NT2/D1 (cell line): ENCODE results near the gene PGPEP1.

Experiments used
- DNase-seq: peaks from one replicate; pipeline ENCODE4 v3.0.0-alpha.2; 2011; ENCODE audit warnings: low read depth, low spot score
- H3K27me3 ChIP-seq: 2 replicates; pipeline ENCODE4 v1.6.0; 2011; ENCODE audit warnings: mild to moderate bottlenecking; ENCODE audit not compliant: insufficient read length, insufficient read depth
- H3K36me3 ChIP-seq: 2 replicates; pipeline ENCODE4 v1.6.1; 2011; ENCODE audit warnings: mild to moderate bottlenecking, low read length, mixed read lengths; ENCODE audit not compliant: insufficient read depth, insufficient read length
- H3K4me1 ChIP-seq: 2 replicates; pipeline ENCODE4 v1.5.1; 2011; ENCODE audit not compliant: insufficient read depth, insufficient read length
- H3K4me3 ChIP-seq: 2 replicates; pipeline ENCODE4 v1.5.1; 2011; ENCODE audit warnings: low read depth; ENCODE audit not compliant: insufficient read length
- H3K9ac ChIP-seq: 2 replicates; pipeline ENCODE4 v1.6.0; 2011; ENCODE audit warnings: low read depth; ENCODE audit not compliant: insufficient read length
- H3K9me3 ChIP-seq: 2 replicates; pipeline ENCODE4 v1.5.1; 2011; ENCODE audit warnings: mild to moderate bottlenecking, low read length; ENCODE audit not compliant: insufficient read depth
- SUZ12 ChIP-seq: IDR thresholded peaks from 2 replicates; pipeline ENCODE4 v1.6.1; 2011; ENCODE audit not compliant: insufficient read length, insufficient read depth; ENCODE audit errors: extremely low read depth
- YY1 ChIP-seq: IDR thresholded peaks from 2 replicates; pipeline ENCODE4 v1.6.1; 2011; ENCODE audit not compliant: insufficient read length, insufficient read depth
- ZNF274 ChIP-seq: IDR thresholded peaks from 2 replicates; pipeline ENCODE4 v1.6.1; 2011; ENCODE audit warnings: mild to moderate bottlenecking, low read depth, low read length

The PGPEP1 gene

DNA sequence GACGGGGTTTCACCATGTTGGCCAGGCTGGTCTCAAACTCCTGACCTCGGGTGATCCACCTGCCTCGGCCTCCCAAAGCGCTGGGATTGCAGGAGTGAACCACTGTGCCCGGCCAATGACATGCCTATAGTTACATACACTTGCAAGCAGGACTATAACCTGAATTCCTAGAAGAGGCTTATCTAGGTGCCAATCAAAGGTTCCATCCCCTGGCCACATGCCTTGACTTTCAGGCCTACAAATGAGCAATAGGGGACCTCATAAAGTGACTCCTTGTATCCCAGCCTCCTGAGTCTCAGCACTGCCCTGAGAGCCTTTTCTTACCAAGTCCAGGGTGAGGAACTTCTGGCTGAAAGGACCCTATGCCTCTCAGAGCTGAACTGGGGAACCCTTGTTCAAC, 13.6 kb upstream of the PGPEP1 start:
- no peak for DNase-seq
- no peak for TF ChIP-seq ZNF274
- no peak for TF ChIP-seq YY1
- no peak for TF ChIP-seq SUZ12
- Histone ChIP-seq H3K4me1 (peaks cover 8% of the 10 kb centered on the region), H3K9ac (no peak overlapping the region), H3K36me3 (no peaks in the 10 kb centered on the region), H3K27me3 (no peaks in the 10 kb centered on the region), H3K4me3 (no peak overlapping the region), H3K9me3 (no peaks in the 10 kb centered on the region)

DNA sequence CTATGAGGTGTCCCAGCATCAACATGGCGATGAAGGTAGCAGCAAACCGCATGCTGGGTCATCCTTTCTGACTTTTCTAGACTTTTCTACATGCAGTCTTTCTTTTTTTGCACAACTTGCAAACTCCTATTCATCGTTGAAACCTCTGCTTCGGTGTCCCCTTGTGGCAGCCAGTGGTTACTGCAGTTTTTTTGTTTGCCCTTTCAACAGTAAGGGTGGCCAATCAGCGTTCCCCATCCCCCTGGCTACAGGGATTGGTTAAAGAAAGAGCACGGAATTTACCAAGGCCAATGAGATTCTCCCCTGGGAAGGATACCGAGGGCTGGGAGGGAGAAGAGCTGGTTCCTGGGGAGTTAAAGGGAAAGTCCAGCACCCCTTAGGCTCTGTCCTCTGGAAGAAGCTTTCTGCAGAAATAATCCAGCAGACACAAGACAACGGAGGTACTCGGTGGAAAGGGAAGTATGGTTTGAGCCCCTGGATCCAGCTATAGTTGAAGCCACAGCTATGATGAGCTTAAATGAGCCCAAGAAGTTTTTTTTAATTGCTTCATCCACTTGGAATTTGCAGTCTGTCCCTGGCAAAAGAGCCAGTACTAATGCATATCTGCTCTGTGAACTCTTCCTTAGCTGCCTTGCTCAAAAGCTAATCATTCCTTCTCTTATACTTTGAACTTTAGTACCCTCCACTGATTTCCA, 11.9 kb upstream of the PGPEP1 start:
- Histone ChIP-seq H3K4me3 (peak overlapping the region; percentile 29), H3K9ac (peak overlapping the region; percentile 71), H3K36me3 (no peaks in the 10 kb centered on the region), H3K27me3 (no peaks in the 10 kb centered on the region), H3K9me3 (no peaks in the 10 kb centered on the region), H3K4me1 (peaks cover 8% of the 10 kb centered on the region)
- peak; percentile 95 for DNase-seq
- TF ChIP-seq SUZ12 (no peak), YY1 (no peak), ZNF274 (no peak)

DNA sequence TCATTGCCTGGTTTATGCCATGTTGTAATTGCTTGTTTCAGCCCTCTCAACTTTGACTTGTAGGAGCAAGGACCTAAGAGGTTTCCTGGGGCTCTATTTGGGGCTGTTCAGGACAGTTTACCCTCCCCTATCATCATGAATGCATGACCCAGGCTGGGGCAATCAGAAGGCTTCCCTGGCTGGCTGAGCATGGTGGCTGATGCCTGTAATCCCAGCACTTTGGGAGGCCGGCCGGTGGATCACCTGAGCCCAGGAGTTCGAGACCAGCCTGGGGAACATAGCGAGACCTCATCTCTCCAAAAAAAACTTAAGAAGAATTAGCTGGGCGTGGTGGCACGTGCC, 11.4 kb upstream of the PGPEP1 start:
- Histone ChIP-seq H3K27me3 (no peaks in the 10 kb centered on the region), H3K9me3 (no peaks in the 10 kb centered on the region), H3K4me3 (peak overlapping the region; percentile 29), H3K36me3 (no peaks in the 10 kb centered on the region), H3K4me1 (peaks cover 8% of the 10 kb centered on the region), H3K9ac (peak overlapping the region; percentile 71)
- TF ChIP-seq YY1 (no peak), ZNF274 (no peak), SUZ12 (no peak)
- no peak for DNase-seq

DNA sequence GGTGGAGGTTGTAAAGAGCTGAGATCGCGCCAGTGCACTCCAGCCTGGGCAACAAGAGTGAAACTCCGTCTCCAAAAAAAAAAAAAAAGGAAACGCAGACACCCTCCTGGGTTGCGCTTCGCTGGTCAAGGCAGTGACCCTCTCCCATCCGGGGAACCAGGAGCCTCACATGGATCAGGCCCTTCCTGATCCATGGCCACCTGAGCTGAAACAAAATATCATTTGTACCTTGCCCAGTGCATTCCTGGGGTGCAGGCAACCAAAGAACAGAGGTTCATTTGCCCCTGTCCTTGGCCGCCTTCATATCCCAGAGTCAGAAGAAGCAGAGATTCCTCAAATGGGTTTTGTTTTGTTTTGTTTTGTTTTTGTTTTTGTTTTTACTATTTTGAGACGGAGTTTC, 9.5 kb upstream of the PGPEP1 start:
- no peak for DNase-seq
- no peaks in the 10 kb centered on the region for H3K9me3 ChIP-seq
- TF ChIP-seq SUZ12 (no peak), YY1 (no peak), ZNF274 (no peak)
- H3K36me3 ChIP-seq: peaks cover 2% of the 10 kb centered on the region
- H3K9ac ChIP-seq: no peak overlapping the region
- peaks cover 13% of the 10 kb centered on the region for H3K4me1 ChIP-seq
- H3K27me3 ChIP-seq: no peaks in the 10 kb centered on the region
- H3K4me3 ChIP-seq: no peak overlapping the region

- H3K9ac ChIP-seq: peak overlapping the region; percentile 6
- H3K36me3 ChIP-seq: peaks cover 2% of the 10 kb centered on the region
- H3K4me1 ChIP-seq: peaks cover 13% of the 10 kb centered on the region
- H3K27me3 ChIP-seq: no peaks in the 10 kb centered on the region
- TF ChIP-seq ZNF274 (no peak), SUZ12 (no peak), YY1 (no peak)
- H3K4me3 ChIP-seq: no peak overlapping the region
- no peaks in the 10 kb centered on the region for H3K9me3 ChIP-seq
- DNase-seq: no peak
Observed at GRCh38 chr19:18332917-18333530, 7.4 kb upstream of the PGPEP1 start.

- peaks cover 2% of the 10 kb centered on the region for H3K36me3 ChIP-seq
- peaks cover 13% of the 10 kb centered on the region for H3K4me1 ChIP-seq
- no peaks in the 10 kb centered on the region for H3K27me3 ChIP-seq
- TF ChIP-seq SUZ12 (no peak), YY1 (no peak), ZNF274 (no peak)
- H3K4me3 ChIP-seq: no peak overlapping the region
- H3K9me3 ChIP-seq: no peaks in the 10 kb centered on the region
- DNase-seq: no peak
- H3K9ac ChIP-seq: no peak overlapping the region
Observed at GRCh38 chr19:18333680-18334079, 6.7 kb upstream of the PGPEP1 start.

DNA sequence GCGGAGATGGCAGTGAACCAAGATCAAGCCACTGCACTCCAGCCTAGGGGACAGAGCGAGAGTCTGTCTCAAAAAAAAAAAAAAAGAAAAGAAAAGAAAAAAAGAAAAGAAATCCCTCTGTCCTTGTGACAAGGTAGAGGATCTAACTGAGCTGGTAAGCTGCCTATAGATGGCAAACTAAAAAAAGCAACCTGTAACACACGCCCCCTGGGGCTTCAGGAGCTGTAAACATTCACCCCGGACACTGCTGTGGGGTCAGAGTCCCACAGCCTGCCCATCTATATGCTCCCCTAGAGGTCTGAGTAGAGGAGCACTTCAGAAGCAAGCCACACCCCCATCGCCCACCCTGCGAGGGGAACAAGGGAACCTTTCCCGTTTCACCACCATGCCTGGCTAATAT, 4.3 kb upstream of the PGPEP1 start:
- no peak for TF ChIP-seq ZNF274
- TF ChIP-seq SUZ12: no peak
- TF ChIP-seq YY1: no peak
- H3K4me1 ChIP-seq: peaks cover 19% of the 10 kb centered on the region
- no peak for DNase-seq

More for the DNA sequence above, 4.3 kb upstream of the PGPEP1 start:
- Histone ChIP-seq H3K36me3 (peaks cover 2% of the 10 kb centered on the region), H3K27me3 (no peaks in the 10 kb centered on the region), H3K4me3 (no peak overlapping the region), H3K9ac (no peak overlapping the region), H3K9me3 (no peaks in the 10 kb centered on the region)
